ENCODE results near the gene CXCL14. TPM values are rescaled to one million over a fixed set of nuclear protein-coding genes. Genes with fewer than 3 reads are reported as not detected.

Gene CXCL14
- total RNA-seq, 4 donors from 2014 or later: 0.15 to 23.2 (median 3.8) TPM

DNA sequence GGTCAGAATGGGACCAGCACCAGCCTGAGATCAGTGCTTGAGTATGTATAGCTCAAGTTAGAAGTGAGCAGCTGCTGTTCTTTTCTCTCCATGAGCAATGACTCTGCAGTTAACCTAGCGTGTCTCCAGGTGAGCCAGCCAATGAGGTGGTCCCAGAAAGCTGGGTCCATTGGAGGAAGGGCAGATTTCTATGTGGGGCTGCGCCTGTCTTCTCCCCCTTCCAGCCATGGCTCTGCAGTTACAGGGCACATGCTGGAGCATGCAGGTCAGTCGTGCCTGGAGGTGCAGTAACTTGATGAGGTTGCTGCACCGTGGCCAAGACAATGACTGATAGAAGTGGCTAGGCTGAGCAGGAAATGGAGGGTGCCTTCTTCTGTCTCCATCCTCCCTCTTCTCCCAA lies 29.6 kb upstream of the CXCL14 start:
- TF ChIP-seq, protein P1, sequence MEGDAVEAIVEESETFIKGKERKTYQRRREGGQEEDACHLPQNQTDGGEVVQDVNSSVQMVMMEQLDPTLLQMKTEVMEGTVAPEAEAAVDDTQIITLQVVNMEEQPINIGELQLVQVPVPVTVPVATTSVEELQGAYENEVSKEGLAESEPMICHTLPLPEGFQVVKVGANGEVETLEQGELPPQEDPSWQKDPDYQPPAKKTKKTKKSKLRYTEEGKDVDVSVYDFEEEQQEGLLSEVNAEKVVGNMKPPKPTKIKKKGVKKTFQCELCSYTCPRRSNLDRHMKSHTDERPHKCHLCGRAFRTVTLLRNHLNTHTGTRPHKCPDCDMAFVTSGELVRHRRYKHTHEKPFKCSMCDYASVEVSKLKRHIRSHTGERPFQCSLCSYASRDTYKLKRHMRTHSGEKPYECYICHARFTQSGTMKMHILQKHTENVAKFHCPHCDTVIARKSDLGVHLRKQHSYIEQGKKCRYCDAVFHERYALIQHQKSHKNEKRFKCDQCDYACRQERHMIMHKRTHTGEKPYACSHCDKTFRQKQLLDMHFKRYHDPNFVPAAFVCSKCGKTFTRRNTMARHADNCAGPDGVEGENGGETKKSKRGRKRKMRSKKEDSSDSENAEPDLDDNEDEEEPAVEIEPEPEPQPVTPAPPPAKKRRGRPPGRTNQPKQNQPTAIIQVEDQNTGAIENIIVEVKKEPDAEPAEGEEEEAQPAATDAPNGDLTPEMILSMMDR (IDR thresholded peaks at IDR 0.05): no peak
- no peak for TF ChIP-seq POLR2AphosphoS5 (IDR thresholded peaks at IDR 0.05)
- TF ChIP-seq POLR2A (IDR thresholded peaks at IDR 0.05): no peak
- Histone ChIP-seq H3K4me1 (no peaks in the 10 kb centered on the region), H3K4me3 (no peak overlapping the region), H3K9me3 (no peaks in the 10 kb centered on the region), H3K36me3 (no peaks in the 10 kb centered on the region), H3K27me3 (no peaks in the 10 kb centered on the region), H3K27ac (no peak overlapping the region)
- ATAC-seq: no peak
- 60 to 80% methylated on average over 1 to 2 of the region's 4 CpGs for WGBS, 2 donors (ENCODE audit: low coverage in 1 of 2)

DNA sequence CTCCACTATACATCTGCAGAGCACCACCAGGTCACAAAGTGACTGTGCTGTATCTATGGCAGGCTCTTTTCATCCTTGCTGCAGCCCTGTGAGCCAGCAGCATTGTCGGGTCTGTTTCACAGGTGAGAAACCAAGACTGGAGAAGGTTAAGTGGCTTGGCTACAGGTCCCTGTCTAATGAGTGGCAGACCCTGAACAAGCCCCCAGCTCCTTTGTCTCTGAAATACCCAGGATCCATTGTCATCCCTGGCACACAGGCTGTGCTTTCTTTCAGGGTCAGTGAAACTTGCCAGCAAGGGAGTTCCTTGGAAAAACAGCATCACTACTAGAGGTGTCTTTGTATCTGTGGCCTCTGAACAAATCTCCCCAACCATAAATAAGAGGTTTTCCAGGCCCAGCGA lies 27.6 kb upstream of the CXCL14 start:
- Histone ChIP-seq H3K36me3 (no peaks in the 10 kb centered on the region), H3K4me1 (no peaks in the 10 kb centered on the region), H3K9me3 (no peaks in the 10 kb centered on the region), H3K4me3 (no peak overlapping the region), H3K27me3 (no peaks in the 10 kb centered on the region), H3K27ac (no peak overlapping the region)
- no peak for ATAC-seq
- WGBS, 2 donors (ENCODE audit: low coverage in 1 of 2): 87% methylated on average over 2 of the region's 2 CpGs; no CpG with 5 or more reads in 1 of the 2 donors
- TF ChIP-seq EP300 (IDR thresholded peaks at IDR 0.05) (no peak), POLR2AphosphoS5 (IDR thresholded peaks at IDR 0.05) (no peak), POLR2A (IDR thresholded peaks at IDR 0.05) (no peak)
- TF ChIP-seq, protein P1 (IDR thresholded peaks at IDR 0.05): no peak

DNA sequence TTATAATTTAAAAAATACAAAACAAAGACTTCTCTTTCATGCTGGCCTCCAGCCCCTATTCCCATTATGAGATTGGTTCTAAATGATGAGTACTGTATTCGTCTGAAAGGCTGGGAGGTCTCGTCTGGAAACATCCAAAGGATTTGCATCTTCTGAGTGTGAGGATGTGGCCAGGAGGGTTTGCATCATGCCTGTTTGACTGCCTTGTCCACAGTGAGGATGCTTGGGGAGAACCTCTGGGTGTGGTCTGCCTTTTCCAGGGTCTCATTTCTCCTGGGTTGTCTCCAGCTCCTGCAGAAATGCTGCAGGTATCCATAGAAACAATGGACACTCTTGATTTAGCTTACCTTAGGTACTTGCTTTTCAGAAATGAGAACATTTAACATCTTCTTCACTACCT lies 26.4 kb upstream of the CXCL14 start:
- WGBS, 2 donors (ENCODE audit: low coverage in 1 of 2): 56 to 100% methylated on average over 1 to 2 of the region's 2 CpGs
- Histone ChIP-seq H3K27me3 (no peaks in the 10 kb centered on the region), H3K36me3 (no peaks in the 10 kb centered on the region), H3K4me1 (no peaks in the 10 kb centered on the region), H3K4me3 (no peak overlapping the region), H3K9me3 (no peaks in the 10 kb centered on the region), H3K27ac (no peak overlapping the region)
- TF ChIP-seq EP300 (IDR thresholded peaks at IDR 0.05) (no peak), POLR2AphosphoS5 (IDR thresholded peaks at IDR 0.05) (no peak), POLR2A (IDR thresholded peaks at IDR 0.05) (no peak)
- TF ChIP-seq, protein P1 (IDR thresholded peaks at IDR 0.05): no peak
- no peak for ATAC-seq

DNA sequence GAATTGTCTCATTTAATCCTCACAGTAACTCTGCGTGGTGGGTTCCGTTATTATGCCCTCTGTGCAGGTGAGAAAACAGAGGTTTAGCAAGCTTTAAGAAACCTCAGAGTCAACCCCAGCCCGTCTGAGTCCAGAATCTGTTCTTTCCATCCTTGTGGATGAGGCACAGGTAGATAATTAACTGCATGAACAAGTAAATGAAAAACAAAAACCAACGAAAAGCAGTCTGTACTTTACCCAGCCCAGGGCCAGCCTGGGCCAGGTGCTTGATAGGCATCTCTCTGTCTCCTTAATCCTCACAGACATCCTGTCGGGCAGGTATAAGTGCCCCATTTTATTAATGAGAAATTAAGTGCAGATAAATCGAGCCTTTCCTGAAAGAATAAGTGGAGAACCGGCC lies 25.3 kb upstream of the CXCL14 start:
- H3K36me3 ChIP-seq: no peaks in the 10 kb centered on the region
- ATAC-seq: no peak
- no peaks in the 10 kb centered on the region for H3K9me3 ChIP-seq
- TF ChIP-seq POLR2AphosphoS5 (IDR thresholded peaks at IDR 0.05): no peak
- TF ChIP-seq, protein P1 (IDR thresholded peaks at IDR 0.05): no peak
- no peak for TF ChIP-seq EP300 (IDR thresholded peaks at IDR 0.05)
- no peak for TF ChIP-seq POLR2A (IDR thresholded peaks at IDR 0.05)
- no peaks in the 10 kb centered on the region for H3K27me3 ChIP-seq
- WGBS, 2 donors (ENCODE audit: low coverage in 1 of 2): 69 to 88% methylated on average over 4 to 7 of the region's 7 CpGs
- no peaks in the 10 kb centered on the region for H3K4me1 ChIP-seq
- H3K27ac ChIP-seq: no peak overlapping the region
- no peak overlapping the region for H3K4me3 ChIP-seq

DNA sequence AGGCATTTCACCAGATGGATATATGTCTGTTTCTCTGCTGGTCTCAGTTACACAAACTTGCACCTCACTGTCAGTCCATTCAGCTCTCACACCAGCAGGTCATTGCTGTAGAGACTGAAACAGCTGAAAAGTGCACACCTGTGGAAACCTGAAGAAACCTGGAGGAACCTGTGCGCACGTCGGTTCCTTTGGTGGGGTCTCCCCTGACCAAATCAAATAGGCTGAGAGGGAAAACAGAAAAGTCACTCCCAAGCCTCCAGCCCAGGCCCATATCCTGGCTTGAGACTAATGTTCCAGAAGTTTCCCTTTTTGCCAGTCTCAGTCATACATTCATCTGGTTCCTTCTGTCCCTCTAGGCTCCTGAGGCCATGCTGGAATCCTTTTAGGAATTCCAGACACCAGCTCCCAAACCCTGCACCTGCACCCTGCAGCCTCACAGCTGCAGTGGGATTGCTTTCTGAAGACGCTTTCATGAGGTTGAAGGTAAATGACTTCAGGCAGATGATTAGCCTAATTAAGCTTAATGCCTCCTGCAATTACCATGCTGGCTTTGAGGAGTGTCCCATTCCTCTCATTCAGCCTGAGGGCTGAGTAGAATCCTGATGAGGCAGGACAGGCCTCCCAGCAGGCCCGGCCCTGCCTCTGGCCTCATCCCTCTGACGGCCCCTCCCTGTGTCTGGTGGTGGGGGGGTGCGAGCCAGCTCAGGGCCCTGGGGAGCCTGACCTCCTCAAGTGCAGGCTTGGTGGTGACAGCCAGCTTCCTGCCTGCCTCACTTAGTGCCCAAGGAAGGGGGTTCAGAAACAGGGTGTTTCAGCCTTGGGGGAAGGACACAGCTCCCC lies 24.3 kb upstream of the CXCL14 start:
- H3K27me3 ChIP-seq: no peaks in the 10 kb centered on the region
- WGBS, 2 donors (ENCODE audit: low coverage in 1 of 2): 85% methylated on average over 4 of the region's 7 CpGs; no CpG with 5 or more reads in 1 of the 2 donors
- H3K4me1 ChIP-seq: no peaks in the 10 kb centered on the region
- no peaks in the 10 kb centered on the region for H3K36me3 ChIP-seq
- no peak for ATAC-seq
- H3K27ac ChIP-seq: no peak overlapping the region
- no peak overlapping the region for H3K4me3 ChIP-seq
- no peaks in the 10 kb centered on the region for H3K9me3 ChIP-seq
- TF ChIP-seq POLR2A (IDR thresholded peaks at IDR 0.05) (no peak), POLR2AphosphoS5 (IDR thresholded peaks at IDR 0.05) (no peak), EP300 (IDR thresholded peaks at IDR 0.05) (no peak)
- TF ChIP-seq, protein P1 (IDR thresholded peaks at IDR 0.05): no peak
